Body of pancreas (tissue), 4 donors: ENCODE data around the gene CA5A. TPM values are rescaled to one million over a fixed set of nuclear protein-coding genes. Genes with fewer than 3 reads are reported as not detected.
"Not testable (repeated sequence)": the region's sequence is repeated elsewhere in the genome, so short reads cannot be mapped to it uniquely, and the experiment has no call there.

Source experiments
- ATAC-seq: fragments of 150-250 bp; one replicate; pipeline ENCODE4 v1.9.1; 2016
- DNase-seq, 4 donors: peaks; one replicate each; pipeline ENCODE4 v3.0.0-alpha.2; 2019
- H3K27ac ChIP-seq, 4 donors: fragments of 200-600 bp; sonication (generic); 1 replicate in 3 of 4; 2 replicates in 1 of 4; pipeline versions ENCODE4 v1.5.1 to v1.6.1; 2016 to 2019; ENCODE audit warnings: mild to moderate bottlenecking in 1 of 4, mixed read lengths in 1 of 4, moderate library complexity in 1 of 4
- H3K27me3 ChIP-seq, 2 donors: fragments of 200-600 bp; sonication (generic); one replicate each; pipeline ENCODE4 v1.6.0; 2016; ENCODE audit warnings: mild to moderate bottlenecking in 1 of 2
- H3K36me3 ChIP-seq, 2 donors: fragments of 200-600 bp; sonication (generic); replicated peaks in 1 of 2; 2 replicates each; pipeline ENCODE4 v1.5.1; 2016; ENCODE audit warnings: low read depth in 2 of 2; ENCODE audit not compliant: insufficient read depth in 1 of 2
- H3K4me1 ChIP-seq: fragments of 200-600 bp; sonication (generic); one replicate; pipeline ENCODE4 v1.6.0; 2016
- H3K4me3 ChIP-seq, 2 donors: fragments of 200-600 bp; sonication (generic); 1 replicate in 1 of 2; 2 replicates in 1 of 2; pipeline ENCODE4 v1.5.1; 2016 to 2019
- H3K9me3 ChIP-seq, 3 donors: fragments of 200-600 bp; sonication (generic); 1 replicate in 2 of 3; 2 replicates in 1 of 3; pipeline ENCODE4 v1.5.1; 2016
- CTCF ChIP-seq, 7 experiments: fragments of 450-650 bp in 4 of 7; fragments of 200-600 bp in 3 of 7; sonication (generic) in 3 of 7; IDR thresholded peaks; one replicate each; pipeline ENCODE4 v1.5.1; 2016 to 2019; ENCODE audit warnings: antibody characterized with exemption in 7 of 7
- POLR2A ChIP-seq, 3 donors: fragments of 450-650 bp; IDR thresholded peaks; one replicate each; pipeline ENCODE4 v1.6.1; 2016; ENCODE audit warnings: antibody characterized with exemption in 3 of 3, mild to moderate bottlenecking in 2 of 3
- WGBS, 2 donors: methylation state at CpG; one replicate each; pipeline ENCODE4 v1.1.5; 2017; 5-methylcytosine and 5-hydroxymethylcytosine counted together
- intact Hi-C: fragments of 100-400 bp; cut with DNase I; formaldehyde crosslinking; loops from one replicate; pipeline ENCODE4 v1.15.1; 2023
- total RNA-seq, 2 donors: library from RNA; depleted of rRNA; stranded (reverse); fragments of >200 nt; gene quantifications; one replicate each; pipeline ENCODE4 v1.1.0, GENCODE V29; 2016

CA5A gene
- total RNA-seq, 2 donors from 2014 or later: not detected

- Histone ChIP-seq H3K9me3 (no peaks in the 10 kb centered on the region), H3K4me1 (peaks cover 36% of the 10 kb centered on the region), H3K36me3 (no peaks in the 10 kb centered on the region), H3K4me3 (no peak overlapping the region), H3K27ac (peak overlapping the region in 2 of 4 donors; percentile 76 to 79), H3K27me3 (no peaks in the 10 kb centered on the region)
- ATAC-seq (no peak), DNase-seq (peak in 1 of 4 donors; percentile 39)
- TF ChIP-seq POLR2A (IDR thresholded peaks at IDR 0.05) (no peak), CTCF (IDR thresholded peaks at IDR 0.05) (no peak)
- WGBS, 2 donors: 76 to 82% methylated on average over 23 to 37 of the region's 37 CpGs
- intact Hi-C loops: no loop called here
These were observed 17.3 kb downstream of the CA5A start for GRCh38 chr16:87918866-87919680.

GRCh38 chr16:87918338-87918737 is 18.0 kb downstream of the CA5A start:
- WGBS, 2 donors: 25 to 39% methylated on average over 11 to 12 of the region's 13 CpGs

GRCh38 chr16:87917503-87917902 is 18.8 kb downstream of the CA5A start:
- no peak for ATAC-seq
- Histone ChIP-seq H3K4me1 (peaks cover 32% of the 10 kb centered on the region), H3K36me3 (no peaks in the 10 kb centered on the region), H3K9me3 (no peaks in the 10 kb centered on the region), H3K27ac (no peak overlapping the region), H3K27me3 (no peaks in the 10 kb centered on the region), H3K4me3 (no peak overlapping the region)
- TF ChIP-seq POLR2A (IDR thresholded peaks at IDR 0.05) (no peak), CTCF (IDR thresholded peaks at IDR 0.05) (peak in 1 of 7 experiments; percentile 29)
- DNase-seq: no peak
- WGBS, 2 donors: 86 to 89% methylated on average over 7 to 9 of the region's 9 CpGs
- intact Hi-C loops: no loop called here

More at GRCh38 chr16:87918338-87918737, 18.0 kb downstream of the CA5A start:
- Histone ChIP-seq H3K27ac (peak overlapping the region; percentile 21 to 79 (median 60)), H3K36me3 (no peaks in the 10 kb centered on the region), H3K9me3 (no peaks in the 10 kb centered on the region), H3K27me3 (no peaks in the 10 kb centered on the region), H3K4me3 (no peak overlapping the region), H3K4me1 (peaks cover 36% of the 10 kb centered on the region)
- TF ChIP-seq CTCF (IDR thresholded peaks at IDR 0.05) (no peak), POLR2A (IDR thresholded peaks at IDR 0.05) (peak in 1 of 3 donors; percentile 12)
- intact Hi-C loops: no loop called here
- DNase-seq (peak; percentile 69 to 89 (median 80)), ATAC-seq (peak; percentile 62)

- Histone ChIP-seq H3K4me3 (no peak overlapping the region), H3K27ac (no peak overlapping the region), H3K9me3 (no peaks in the 10 kb centered on the region), H3K4me1 (peaks cover 29% of the 10 kb centered on the region), H3K27me3 (no peaks in the 10 kb centered on the region), H3K36me3 (no peaks in the 10 kb centered on the region)
- intact Hi-C loops: no loop called here
- no peak for DNase-seq
- ATAC-seq: no peak
- WGBS, 2 donors: 93 to 95% methylated on average over 25 of the region's 25 CpGs
- TF ChIP-seq CTCF (IDR thresholded peaks at IDR 0.05) (no peak), POLR2A (IDR thresholded peaks at IDR 0.05) (no peak)
These were observed 21.5 kb downstream of the CA5A start for GRCh38 chr16:87914812-87915211.

GRCh38 chr16:87914021-87914725 is 22.2 kb downstream of the CA5A start:
- DNase-seq, intact Hi-C loops, H3K9me3 ChIP-seq, H3K4me3 ChIP-seq, ATAC-seq, H3K27me3 ChIP-seq, H3K27ac ChIP-seq, H3K36me3 ChIP-seq: not testable (repeated sequence)
- peaks cover 32% of the 10 kb centered on the region for H3K4me1 ChIP-seq
- 71 to 76% methylated on average over 8 to 26 of the region's 27 CpGs for WGBS, 2 donors

GRCh38 chr16:87912691-87913090 is 23.6 kb downstream of the CA5A start:
- H3K27me3 ChIP-seq, H3K36me3 ChIP-seq, ATAC-seq, DNase-seq, H3K4me3 ChIP-seq, H3K9me3 ChIP-seq, H3K27ac ChIP-seq, intact Hi-C loops: not testable (repeated sequence)
- WGBS, 2 donors: 82 to 91% methylated on average over 12 to 18 of the region's 18 CpGs
- peaks cover 19% of the 10 kb centered on the region for H3K4me1 ChIP-seq

GRCh38 chr16:87911106-87911763 is 25.1 kb downstream of the CA5A start:
- H3K36me3 ChIP-seq, intact Hi-C loops, H3K27me3 ChIP-seq, H3K4me3 ChIP-seq, H3K9me3 ChIP-seq: not testable (repeated sequence)
- WGBS, 2 donors: 35 to 46% methylated on average over 18 to 23 of the region's 23 CpGs
- ATAC-seq (peak; percentile 91), DNase-seq (peak; percentile 75 to 93 (median 82))
- Histone ChIP-seq H3K27ac (peak overlapping the region in 2 of 4 donors; percentile 48 to 53), H3K4me1 (peaks cover 18% of the 10 kb centered on the region)
